ENCODE measurements around the gene AKT2.

The AKT2 gene

GRCh38 chr19:40216013-40216776 lies 69.0 kb downstream of the AKT2 start:
- DNase-seq = no peak

GRCh38 chr19:40214936-40215335 lies 70.2 kb downstream of the AKT2 start:
- no peak for DNase-seq

DNA sequence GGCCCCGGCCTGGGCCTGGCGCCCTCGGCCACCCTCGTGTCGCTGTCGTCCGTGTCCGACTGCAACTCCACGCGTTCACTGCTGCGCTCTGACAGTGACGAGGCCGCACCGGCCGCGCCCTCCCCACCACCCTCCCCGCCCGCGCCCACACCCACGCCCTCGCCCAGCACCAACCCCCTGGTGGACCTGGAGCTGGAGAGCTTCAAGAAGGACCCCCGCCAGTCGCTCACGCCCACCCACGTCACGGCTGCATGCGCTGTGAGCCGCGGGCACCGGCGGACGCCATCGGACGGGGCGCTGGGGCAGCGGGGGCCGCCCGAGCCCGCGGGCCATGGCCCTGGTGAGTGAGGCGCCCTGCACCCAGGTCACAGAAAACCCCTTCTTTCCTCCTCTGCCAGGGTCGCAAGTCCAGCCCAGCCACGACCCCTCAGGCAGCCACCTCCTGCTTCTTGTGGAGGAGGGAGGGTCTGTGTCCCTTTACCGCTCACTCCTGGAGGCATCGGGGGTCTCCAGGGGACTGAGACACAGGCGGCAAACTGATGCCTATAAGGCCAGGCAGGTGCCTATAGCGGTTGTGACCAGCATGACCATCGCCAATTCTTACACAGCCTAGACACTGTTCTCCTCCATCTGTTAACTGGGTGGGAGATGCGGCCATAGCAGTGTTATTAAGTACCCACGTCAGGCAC lies 71.1 kb downstream of the AKT2 start:
- DNase-seq = no peak

DNA sequence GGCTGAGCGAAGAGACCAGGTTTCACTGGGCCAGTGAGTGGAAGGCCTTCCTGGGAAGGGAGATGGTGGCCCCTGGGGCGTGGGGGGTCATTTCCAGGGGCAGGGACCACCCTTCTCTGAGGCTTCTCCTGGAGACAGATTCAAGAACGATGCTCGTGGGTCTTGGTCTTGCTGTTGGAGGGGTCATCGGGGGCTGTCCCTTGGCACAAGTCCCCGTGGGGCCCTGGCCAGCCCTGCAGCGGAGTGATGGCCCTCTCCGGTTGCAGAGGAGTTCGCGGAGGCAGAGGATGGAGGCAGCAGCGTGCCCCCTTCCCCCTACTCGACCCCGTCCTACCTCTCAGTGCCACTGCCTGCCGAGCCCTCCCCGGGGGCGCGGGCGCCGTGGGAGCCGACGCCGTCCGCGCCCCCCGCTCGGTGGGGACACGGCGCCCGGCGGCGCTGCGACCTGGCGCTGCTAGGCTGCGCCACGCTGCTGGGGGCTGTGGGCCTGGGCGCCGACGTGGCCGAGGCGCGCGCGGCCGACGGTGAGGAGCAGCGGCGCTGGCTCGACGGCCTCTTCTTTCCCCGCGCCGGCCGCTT lies 71.8 kb downstream of the AKT2 start:
- DNase-seq = no peak

DNA sequence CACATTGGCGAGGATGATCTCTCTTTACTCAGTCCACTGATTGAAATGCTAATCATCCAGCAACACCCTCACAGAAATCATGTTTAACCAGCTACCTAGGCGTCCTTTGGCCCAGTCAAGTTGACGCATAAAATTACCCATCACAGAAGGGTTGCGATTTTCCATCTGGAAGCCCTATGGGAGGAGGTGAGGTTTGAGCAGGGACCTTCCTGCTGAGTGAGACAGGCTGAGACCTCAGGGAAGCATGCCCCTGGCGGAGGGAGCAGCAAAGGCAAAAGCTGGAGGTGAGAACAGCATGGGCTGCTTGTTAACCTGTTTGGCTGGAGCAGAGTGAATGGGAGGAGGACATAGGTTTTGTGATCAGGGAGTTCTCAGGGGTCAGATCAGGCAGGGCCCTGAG lies 74.3 kb downstream of the AKT2 start:
- no peak for DNase-seq

GRCh38 chr19:40208602-40209001 lies 76.5 kb downstream of the AKT2 start:
- DNase-seq = no peak

GRCh38 chr19:40205760-40206159 lies 79.4 kb downstream of the AKT2 start:
- DNase-seq = no peak

GRCh38 chr19:40204381-40204780 lies 80.8 kb downstream of the AKT2 start:
- DNase-seq = no peak

DNA sequence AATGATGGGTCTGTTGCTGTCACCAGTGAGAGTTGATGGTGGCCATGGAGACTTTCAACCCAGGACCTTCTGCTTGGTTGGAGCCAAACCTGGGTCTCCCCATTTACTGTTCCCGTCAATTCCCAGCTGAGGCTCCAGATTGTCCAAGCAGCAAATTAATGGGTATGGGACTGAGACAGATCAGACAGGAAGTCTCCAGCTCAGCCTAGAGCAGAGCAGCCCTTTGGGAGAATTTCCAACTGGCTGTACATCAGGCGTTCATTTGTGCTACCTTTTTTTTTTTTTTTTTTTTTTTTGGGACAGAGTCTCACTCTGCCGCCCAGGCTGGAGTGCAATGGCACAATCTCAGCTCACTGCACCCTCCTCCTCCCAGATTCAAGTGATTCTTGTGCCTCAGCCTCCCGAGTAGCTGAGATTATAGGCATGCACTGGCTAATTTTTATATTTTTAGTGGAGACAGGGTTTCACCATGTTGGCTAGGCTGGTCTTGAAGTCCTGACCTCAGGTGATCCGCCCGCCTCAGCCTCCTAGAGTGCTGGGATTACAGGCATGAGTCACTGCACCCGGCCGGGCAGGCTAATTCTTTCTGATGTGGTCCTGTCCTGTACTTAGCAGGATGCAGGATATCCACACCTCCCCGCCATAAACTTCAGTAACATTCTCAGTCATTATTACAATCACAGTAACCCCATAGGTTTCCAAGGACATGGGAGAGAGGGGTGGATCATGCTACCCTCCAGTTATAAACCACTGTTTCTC lies 84.6 kb downstream of the AKT2 start:
- no peak for DNase-seq

- DNase-seq = no peak
Observed at GRCh38 chr19:40198272-40198990, 86.7 kb downstream of the AKT2 start.

GRCh38 chr19:40193587-40193849 lies 91.6 kb downstream of the AKT2 start:
- DNase-seq = no peak

DNA sequence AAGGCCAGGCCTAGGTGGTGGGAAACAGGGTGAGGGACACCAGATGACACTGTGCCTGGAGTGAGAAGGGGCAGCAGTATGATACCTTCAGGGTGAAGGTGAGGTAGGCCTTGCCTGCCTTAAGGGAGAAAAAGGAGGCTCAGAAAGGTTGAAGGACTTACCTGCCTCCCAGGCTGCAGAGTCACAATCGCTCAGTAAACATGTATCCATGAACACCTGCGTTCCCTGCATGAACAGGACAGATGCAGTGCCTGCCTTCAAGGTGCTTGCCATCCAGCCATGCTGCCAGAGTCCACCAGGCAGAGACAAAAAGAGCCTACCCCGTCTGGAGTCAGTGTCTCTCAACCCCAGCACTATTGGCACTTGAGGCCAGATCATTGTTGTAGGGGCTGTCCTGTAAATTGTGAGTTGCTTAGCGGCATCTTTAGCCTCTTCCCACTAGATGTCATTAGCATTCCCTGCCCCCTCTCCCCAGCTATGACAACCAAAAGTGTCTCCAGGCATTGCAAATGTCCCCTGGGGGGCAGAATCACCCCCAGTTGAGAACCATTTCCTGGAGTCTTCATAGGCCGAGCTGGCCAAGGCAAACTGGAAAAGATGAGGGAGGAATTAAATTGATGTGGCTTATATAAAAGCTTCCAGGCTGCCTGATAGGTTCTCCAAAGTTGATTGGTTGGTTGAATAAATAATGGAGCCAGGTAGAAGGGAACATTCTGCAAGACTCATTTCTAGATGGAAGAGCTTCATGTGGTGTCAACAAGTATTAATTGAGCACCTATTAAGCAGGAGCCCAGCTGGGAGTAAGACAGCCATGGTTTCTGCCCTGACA lies 92.2 kb downstream of the AKT2 start:
- no peak for DNase-seq

- no peak for DNase-seq
Observed at GRCh38 chr19:40191836-40192646, 93.1 kb downstream of the AKT2 start.

- DNase-seq = no peak
Observed at GRCh38 chr19:40190891-40191835, 94.0 kb downstream of the AKT2 start, which contains the start of gene MAP3K10. TSS of gene MAP3K10 (plus strand) at chr19:40191426. CDS start at chr19:40192032, 606 bp downstream.

DNA sequence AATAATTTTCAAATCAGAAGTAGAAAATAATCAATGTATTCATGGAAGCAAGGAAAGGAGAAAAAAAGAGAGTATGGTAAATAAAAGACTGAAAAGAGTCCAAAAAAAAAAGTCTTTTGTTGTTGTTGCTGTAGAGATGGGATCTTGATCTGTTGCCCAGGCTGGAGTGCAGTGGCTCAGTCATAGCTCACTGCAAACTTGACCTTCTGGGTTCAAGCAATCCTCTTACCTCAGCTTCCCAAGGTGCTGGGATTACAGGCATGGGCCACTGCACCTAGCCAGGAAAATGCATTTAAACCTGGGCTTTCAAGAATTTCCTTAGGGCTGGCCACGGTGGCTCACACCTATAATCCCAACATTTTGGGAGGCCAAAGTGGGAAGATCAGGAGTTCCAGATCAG lies 100.9 kb downstream of the AKT2 start:
- DNase-seq = no peak
